GM19351 (cell line): ENCODE data around the gene THSD7B.
"Not testable (repeated sequence)": the region's sequence is repeated elsewhere in the genome, so short reads cannot be mapped to it uniquely, and the experiment has no call there.

ENCODE experiments used
- ATAC-seq: cut with Tn5 transposase; IDR thresholded peaks from one replicate; pipeline ENCODE4 v1.9.1; 2021; ENCODE audit warnings: mild to moderate bottlenecking, moderate library complexity; ENCODE audit not compliant: unreplicated experiment

The THSD7B gene

DNA sequence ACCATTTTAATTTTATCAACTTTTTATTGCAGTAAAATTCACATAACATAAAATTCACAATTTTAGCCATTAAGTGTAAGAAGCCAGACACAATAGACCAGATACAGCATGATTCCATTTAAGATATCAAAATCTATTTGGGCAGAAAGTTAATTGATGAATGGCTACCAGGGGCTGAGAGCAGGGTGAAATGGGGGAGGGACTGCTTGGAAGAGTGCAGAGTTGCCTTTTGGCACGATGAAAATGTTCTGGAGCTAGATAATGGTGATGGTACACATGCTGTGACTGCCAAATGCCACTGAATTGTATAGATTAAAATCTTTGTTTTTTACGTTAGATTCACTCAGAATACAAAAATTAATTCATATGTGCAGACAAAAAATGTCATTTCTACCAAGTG lies 909.6 kb downstream of the THSD7B start:
- no peak for ATAC-seq

DNA sequence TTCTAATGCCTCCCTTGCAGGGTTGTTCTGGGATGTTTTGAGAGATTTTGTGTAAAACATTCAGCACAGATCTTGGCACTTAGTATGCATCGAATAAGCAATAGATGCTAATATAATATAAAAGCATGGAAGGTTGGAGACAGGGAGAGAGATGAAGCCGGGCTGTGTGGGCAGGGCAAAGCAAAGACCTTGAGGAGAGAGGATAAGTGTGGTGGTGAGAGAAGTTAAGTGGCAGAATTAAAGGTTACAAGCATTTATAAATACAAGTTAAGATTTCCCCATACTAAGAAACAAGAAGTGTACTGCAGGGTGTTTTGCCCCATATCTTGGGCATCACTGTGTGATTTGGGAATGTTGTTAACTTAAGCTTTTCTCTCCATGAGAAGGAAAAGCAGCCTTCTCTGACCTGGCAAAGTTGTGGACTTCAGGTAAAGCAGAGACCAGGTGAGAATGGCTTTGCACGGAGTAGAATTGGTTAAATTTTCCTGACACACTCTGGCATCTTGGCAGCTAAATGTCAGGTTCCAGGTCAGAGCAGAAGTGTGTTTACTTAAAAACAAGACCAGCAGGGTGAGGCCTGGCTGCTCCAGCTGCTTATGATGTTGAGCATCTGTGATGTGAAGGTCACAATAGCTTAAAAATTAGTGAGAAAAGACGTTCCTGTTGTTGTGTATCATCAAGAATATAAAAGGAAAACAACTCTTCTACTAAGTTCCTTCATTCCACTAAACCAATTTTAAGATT lies 910.4 kb downstream of the THSD7B start:
- no peak for ATAC-seq

DNA sequence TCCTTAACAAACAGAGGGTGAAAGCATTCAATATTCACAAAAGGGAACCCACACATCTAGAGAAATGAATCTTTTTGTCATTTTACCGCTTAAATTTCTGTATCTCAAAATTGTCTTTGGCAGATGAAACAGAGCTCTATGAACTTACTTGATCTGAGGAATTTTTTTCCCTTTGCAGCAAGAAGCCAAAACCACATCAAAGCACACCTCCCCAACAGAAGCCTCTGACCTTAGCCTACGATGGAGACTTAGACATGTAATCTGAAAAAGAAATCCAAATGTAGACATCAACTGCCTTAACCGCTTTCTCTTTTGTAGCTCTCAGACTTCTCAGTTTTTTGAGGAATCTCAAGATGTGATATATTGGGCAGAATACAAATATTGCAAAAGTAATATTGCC lies 911.0 kb downstream of the THSD7B start:
- no peak for ATAC-seq

DNA sequence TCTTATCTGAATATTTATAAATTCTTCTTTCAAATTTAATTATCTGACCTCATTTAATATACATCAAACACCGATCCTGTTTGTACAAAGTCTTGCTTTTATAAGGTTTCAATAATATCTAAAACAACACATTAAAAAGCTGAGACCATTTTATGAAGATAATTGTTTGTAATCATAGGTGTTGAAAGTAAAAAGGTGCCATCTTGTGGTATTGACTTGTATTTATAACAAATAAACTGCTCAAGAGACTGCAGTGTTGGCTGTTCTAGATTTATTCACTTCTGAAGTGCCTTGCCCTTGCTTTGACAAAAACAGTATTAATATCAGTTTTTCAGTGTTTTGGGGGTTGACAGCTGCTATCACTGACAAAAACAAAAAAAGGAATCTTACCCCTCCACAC lies 912.1 kb downstream of the THSD7B start:
- ATAC-seq = no peak

DNA sequence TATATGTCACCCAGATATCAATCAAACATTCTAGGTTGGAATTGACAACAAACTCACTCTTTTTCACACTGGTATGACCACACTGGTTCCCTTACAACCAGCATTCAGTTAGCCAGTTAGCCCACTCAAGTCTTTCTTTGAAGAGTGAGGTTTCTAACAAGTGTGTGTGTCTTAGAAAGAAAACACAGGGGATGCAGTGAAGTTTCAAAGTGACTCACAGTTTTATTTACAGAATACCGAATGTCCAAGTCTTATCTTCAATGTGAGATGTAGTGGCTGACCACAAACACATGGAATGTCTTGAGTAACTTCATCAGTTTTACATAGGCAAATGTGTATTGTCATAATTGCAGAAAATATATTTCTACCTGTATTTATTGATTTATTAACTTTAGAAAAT lies 924.2 kb downstream of the THSD7B start:
- ATAC-seq = no peak

DNA sequence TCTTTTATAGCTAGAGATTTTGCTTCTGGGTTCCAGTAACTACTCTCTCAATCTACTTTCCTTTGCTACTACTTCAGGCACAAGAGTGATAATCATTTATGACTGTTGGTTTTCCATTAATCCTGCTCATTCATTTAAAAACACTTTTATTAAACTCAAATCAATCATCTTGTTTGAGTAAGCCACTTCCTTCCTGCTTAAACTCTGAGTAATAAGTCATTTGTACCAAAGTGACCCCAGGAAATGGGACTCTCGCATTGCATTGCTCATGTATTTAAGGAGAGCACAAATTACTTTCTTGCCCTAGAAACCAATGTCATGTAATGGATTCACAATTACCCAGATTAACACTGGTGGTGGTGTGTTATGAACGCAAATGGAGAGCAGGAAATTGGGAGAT lies 928.2 kb downstream of the THSD7B start:
- no peak for ATAC-seq

DNA sequence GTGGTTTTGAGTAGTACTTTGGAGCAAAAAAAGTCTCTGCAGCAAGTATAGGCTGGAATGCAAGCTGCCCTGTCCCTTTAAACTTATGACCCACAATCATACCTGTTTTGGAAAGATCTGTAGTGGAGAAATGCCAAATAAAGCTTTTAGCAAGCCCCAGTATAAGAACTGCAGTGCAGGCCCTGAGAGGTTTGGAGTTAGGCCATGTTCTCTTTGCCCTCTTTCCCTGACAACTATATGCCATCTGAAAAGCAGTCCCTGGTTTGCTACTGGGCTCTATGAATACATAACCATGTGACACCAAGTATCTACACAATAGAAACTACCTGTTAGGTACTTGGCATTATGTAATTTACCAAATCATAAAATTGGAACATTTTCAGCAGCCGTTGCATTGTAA lies 931.6 kb downstream of the THSD7B start:
- ATAC-seq = no peak

DNA sequence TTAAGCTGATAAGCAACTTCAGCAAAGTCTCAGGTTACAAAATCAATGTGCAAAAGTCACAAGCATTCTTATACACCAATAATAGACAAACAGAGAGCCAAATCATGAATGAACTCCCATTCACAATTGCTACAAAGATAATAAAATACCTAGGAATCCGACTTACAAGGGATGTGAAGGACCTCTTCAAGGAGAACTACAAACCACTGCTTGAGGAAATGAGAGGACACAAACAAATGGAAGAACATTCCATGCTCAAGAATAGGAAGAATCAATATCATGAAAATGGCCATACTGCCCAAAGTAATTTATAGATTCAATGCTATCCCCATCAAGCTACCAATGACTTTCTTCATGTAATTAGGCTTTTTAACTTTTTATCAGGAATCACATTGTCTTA lies 934.9 kb downstream of the THSD7B start:
- not testable (repeated sequence) for ATAC-seq

DNA sequence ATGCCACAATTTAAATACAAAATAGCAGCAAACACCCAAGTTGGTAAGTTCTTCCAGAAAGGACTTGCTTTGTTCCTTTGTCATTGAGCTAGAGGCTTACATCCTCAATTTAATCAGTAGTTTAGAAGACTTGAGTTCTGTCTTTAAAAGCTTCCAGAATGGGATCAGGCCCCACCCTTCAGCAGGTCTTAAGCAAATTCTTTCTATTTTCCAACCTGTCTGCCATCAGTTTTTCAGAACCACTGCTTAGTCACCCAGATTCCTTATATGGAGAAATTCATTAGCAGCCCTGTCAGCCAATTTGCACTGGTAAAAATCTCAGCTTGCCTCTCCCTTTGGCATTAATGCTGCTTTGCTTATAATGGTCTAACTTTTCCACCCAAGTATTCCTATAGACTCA lies 935.3 kb downstream of the THSD7B start:
- no peak for ATAC-seq

DNA sequence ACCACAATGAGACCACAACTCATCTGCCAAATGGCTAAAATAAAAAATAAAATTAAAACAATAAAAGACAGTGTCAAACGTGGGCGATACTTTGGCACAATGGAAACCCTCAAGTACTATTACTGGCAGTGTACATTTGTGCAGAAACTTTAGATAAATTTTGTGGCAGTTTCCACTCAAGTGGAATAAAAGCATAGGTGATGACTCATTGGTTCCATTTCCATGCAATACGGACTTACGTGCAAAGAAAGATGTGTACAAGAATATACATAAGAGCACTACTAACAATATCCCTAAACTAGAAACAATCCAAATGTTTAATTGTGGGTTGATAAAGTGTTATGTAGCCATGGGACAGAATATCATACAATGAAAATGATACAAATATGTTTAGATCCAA lies 940.0 kb downstream of the THSD7B start:
- no peak for ATAC-seq

DNA sequence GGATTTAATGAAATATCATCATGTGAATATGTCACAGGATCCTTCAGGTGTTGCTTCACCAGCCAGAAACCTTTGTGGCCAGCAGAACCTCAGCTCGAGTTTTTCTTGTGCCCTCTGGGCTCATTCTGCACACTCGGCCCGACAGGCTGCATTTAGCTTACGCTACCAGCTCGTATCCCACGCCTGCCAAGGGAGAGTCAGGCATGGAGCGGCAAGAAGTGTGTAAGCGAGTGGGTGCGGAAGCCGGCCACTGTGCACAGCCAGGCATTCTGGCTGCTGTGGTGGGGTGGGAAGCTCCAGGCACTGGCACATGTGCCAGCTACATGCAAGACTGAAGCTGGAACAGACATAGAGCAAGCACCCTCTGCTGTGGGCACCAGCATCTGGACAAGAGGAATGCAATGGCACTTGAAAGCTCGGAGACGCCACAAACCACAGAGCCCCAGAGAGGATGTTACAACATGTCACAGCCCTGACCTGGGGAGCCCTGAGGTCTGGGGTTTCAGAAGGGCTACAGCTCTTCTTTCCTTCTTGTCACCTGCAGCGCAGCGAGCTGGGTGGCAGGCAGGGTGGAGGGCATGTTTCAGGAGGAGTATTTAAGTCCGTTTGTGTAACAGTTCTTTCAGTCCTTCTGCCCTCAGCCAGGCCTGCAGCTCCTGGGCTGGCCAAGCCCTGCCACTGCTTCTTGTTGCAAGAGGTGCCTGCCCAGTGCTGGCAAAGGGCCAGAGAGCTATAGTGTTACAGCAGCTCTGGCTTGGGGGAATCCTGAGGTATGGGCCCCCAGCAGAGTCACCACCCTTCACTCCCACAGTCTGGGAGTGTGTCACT lies 941.7 kb downstream of the THSD7B start:
- no peak for ATAC-seq

DNA sequence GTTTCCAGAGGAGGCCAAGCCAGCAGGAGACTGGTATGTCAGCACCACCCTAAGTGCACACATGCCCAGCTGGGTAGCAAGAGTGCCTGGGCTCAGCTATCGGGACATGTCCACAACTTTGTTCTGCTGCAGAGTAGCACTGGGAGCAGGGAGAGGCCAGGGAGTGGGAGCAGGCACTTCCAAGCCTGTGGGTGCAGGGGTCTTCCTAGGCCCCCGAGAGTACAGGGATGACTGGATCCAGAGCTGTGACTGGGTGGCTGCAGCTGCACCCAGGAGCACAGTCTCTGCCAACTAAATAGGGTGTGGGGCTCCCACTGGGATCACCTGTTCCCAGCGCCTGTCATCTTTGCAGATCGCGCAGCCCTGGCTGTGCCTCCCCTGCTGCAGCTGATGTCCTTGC lies 943.0 kb downstream of the THSD7B start:
- ATAC-seq = no peak

DNA sequence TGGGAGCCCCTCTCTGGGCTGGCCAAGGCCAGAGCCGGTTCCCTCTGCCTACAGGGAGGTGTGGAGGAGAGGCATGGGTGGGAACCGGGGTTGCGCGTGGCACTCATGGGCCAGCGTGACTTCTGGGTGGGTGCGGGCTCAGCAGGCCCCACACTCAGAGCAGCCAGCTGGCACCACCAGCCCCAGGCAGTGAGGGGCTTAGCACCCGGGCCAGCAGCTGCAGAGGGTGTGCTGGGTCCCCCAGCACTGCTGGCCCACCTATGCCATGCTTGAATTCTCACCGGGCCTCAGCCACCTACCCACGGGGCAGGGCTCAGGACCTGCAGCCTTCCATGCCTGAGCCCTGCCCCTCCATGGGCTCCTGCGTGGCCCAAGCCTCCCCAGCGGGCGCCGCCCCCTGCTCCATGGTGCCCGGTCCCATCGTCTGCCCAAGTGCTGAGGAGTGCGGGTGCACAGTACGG lies 950.4 kb downstream of the THSD7B start:
- ATAC-seq = no peak

DNA sequence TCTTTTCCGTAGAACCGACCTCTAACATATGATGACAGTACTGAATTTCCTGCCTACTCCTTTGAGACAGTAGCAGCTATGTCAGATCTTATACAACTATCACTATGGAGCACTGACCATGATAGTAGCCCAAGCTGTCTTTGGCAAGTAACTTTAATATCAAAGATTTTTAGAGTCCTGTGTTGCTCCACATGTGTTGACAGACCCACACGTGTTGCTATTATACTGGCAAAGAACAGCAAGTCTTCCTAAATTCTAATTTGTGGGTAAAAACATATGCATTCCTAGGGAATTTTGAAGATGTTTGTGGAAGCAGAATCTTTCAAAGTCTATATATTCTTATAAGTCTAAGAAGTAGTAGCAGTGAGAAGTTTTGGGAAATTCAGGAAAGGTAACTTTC lies 953.4 kb downstream of the THSD7B start:
- ATAC-seq = no peak

DNA sequence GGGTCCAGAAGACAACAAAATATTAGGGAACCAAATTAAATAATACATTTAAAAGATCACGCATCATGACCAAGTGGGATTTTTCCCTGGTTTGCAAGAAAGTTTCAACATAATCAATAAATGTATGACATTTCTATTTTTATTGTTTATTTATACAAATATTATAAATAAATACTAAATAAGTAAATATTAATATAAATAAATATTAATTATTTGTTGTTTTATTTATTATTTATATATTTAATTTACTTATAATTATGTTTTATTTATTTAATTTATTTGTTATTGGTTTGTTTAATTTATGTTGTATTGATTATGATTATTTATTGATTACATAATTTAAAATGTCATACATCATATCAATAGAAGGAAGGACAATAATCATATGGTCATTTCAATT lies 956.4 kb downstream of the THSD7B start:
- ATAC-seq = no peak

DNA sequence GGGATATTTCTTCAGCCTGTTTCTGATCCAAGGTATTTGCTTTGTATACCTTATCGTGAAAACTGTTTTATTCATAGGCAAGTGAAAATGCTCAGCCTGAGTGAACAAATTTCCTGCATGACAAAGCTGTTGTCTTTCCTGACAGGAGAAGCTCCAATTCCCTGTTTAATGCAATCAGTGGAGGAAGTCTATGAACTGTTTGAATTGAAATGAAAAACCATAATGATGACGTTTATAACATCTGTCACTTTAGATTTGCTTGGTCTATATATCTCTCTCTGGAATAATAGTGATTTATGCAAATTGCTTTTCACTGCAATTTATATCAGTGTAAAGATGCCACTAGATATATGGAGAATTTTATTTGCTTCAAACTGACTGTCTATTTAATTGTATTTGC lies 959.6 kb downstream of the THSD7B start:
- no peak for ATAC-seq
